ENCODE results near the gene PTPN18. TPM values are rescaled to one million over a fixed set of nuclear protein-coding genes. Genes with fewer than 3 reads are reported as not detected.

PTPN18 gene
- total RNA-seq, 1 donor from 2014 or later = 78.5 TPM

- H3K4me3 Mint-ChIP-seq (ENCODE audit: unreplicated experiment) = no peak overlapping the region
- no peaks in the 10 kb centered on the region for H3K9me3 Mint-ChIP-seq (ENCODE audit: unreplicated experiment)
- no peaks in the 10 kb centered on the region for H3K36me3 Mint-ChIP-seq (ENCODE audit: unreplicated experiment)
- H3K4me1 Mint-ChIP-seq (ENCODE audit: low read depth, unreplicated experiment) = peaks cover 5% of the 10 kb centered on the region
- DNase-seq = no peak
- no peak for TF ChIP-seq CTCF (IDR thresholded peaks at IDR 0.05; ENCODE audit: partially characterized antibody, unreplicated experiment)
- H3K27ac Mint-ChIP-seq (ENCODE audit: unreplicated experiment) = no peak overlapping the region
- H3K27me3 Mint-ChIP-seq (ENCODE audit: unreplicated experiment) = peaks cover 2% of the 10 kb centered on the region
These were observed 25.8 kb downstream of the PTPN18 start for GRCh38 chr2:130381619-130382018.

- H3K27ac Mint-ChIP-seq (ENCODE audit: unreplicated experiment) = no peak overlapping the region
These were observed 26.6 kb downstream of the PTPN18 start for GRCh38 chr2:130382313-130382917.

GRCh38 chr2:130385709-130386108, 29.9 kb downstream of the PTPN18 start:
- no peaks in the 10 kb centered on the region for H3K27me3 Mint-ChIP-seq (ENCODE audit: unreplicated experiment)
- peaks cover 2% of the 10 kb centered on the region for H3K9me3 Mint-ChIP-seq (ENCODE audit: unreplicated experiment)
- TF ChIP-seq CTCF (IDR thresholded peaks at IDR 0.05; ENCODE audit: partially characterized antibody, unreplicated experiment) = no peak
- no peak for DNase-seq
- H3K36me3 Mint-ChIP-seq (ENCODE audit: unreplicated experiment) = peaks cover 6% of the 10 kb centered on the region
- H3K4me3 Mint-ChIP-seq (ENCODE audit: unreplicated experiment) = peak overlapping the region; percentile 36
- peak overlapping the region; percentile 48 for H3K27ac Mint-ChIP-seq (ENCODE audit: unreplicated experiment)
- H3K4me1 Mint-ChIP-seq (ENCODE audit: low read depth, unreplicated experiment) = peaks cover 9% of the 10 kb centered on the region

More at GRCh38 chr2:130382313-130382917, 26.6 kb downstream of the PTPN18 start:
- no peak overlapping the region for H3K4me3 Mint-ChIP-seq (ENCODE audit: unreplicated experiment)
- no peak for DNase-seq
- peaks cover 2% of the 10 kb centered on the region for H3K27me3 Mint-ChIP-seq (ENCODE audit: unreplicated experiment)
- H3K4me1 Mint-ChIP-seq (ENCODE audit: low read depth, unreplicated experiment) = peaks cover 9% of the 10 kb centered on the region
- no peak for TF ChIP-seq CTCF (IDR thresholded peaks at IDR 0.05; ENCODE audit: partially characterized antibody, unreplicated experiment)
- H3K9me3 Mint-ChIP-seq (ENCODE audit: unreplicated experiment) = no peaks in the 10 kb centered on the region
- H3K36me3 Mint-ChIP-seq (ENCODE audit: unreplicated experiment) = no peaks in the 10 kb centered on the region

GRCh38 chr2:130387071-130387400, 31.2 kb downstream of the PTPN18 start:
- H3K4me3 Mint-ChIP-seq (ENCODE audit: unreplicated experiment) = no peak overlapping the region
- H3K27me3 Mint-ChIP-seq (ENCODE audit: unreplicated experiment) = peaks cover 3% of the 10 kb centered on the region
- peaks cover 2% of the 10 kb centered on the region for H3K9me3 Mint-ChIP-seq (ENCODE audit: unreplicated experiment)
- TF ChIP-seq CTCF (IDR thresholded peaks at IDR 0.05; ENCODE audit: partially characterized antibody, unreplicated experiment) = no peak
- DNase-seq = no peak
- H3K4me1 Mint-ChIP-seq (ENCODE audit: low read depth, unreplicated experiment) = peaks cover 15% of the 10 kb centered on the region
- no peak overlapping the region for H3K27ac Mint-ChIP-seq (ENCODE audit: unreplicated experiment)
- peaks cover 6% of the 10 kb centered on the region for H3K36me3 Mint-ChIP-seq (ENCODE audit: unreplicated experiment)

- Mint-ChIP-seq H3K4me1 (ENCODE audit: low read depth, unreplicated experiment) (peaks cover 17% of the 10 kb centered on the region), H3K27me3 (ENCODE audit: unreplicated experiment) (peaks cover 3% of the 10 kb centered on the region), H3K36me3 (ENCODE audit: unreplicated experiment) (peaks cover 6% of the 10 kb centered on the region), H3K9me3 (ENCODE audit: unreplicated experiment) (peaks cover 2% of the 10 kb centered on the region), H3K4me3 (ENCODE audit: unreplicated experiment) (no peak overlapping the region), H3K27ac (ENCODE audit: unreplicated experiment) (no peak overlapping the region)
- DNase-seq = no peak
- TF ChIP-seq CTCF (IDR thresholded peaks at IDR 0.05; ENCODE audit: partially characterized antibody, unreplicated experiment) = no peak
These were observed 31.9 kb downstream of the PTPN18 start for GRCh38 chr2:130387804-130388203.

Data from glutamatergic neuron (in vitro differentiated cells).